ENCODE data around the gene CTNNA1. TPM values are rescaled to one million over a fixed set of nuclear protein-coding genes. Genes with fewer than 3 reads are reported as not detected.

Gene CTNNA1
- total RNA-seq, 1 experiment from 2014 or later, result 1.9 TPM

GRCh38 chr5:138721979-138722378 is 31.2 kb upstream of the CTNNA1 start:
- Histone ChIP-seq H3K27ac (ENCODE audit: low read length) (no peak overlapping the region), H3K9me3 (ENCODE audit: low read length) (no peaks in the 10 kb centered on the region), H3K4me2 (ENCODE audit: low read length) (no peak overlapping the region), H3K27me3 (ENCODE audit: low read length) (no peaks in the 10 kb centered on the region), H3K36me3 (ENCODE audit: low read depth, low read length) (no peaks in the 10 kb centered on the region), H3F3A (ENCODE audit: low read length, unreplicated experiment) (no peaks in the 10 kb centered on the region), H3K9ac (ENCODE audit: low read length) (no peak overlapping the region), H3K4me1 (ENCODE audit: insufficient read depth, low read length) (peaks cover 14% of the 10 kb centered on the region), H3K9me2 (replicated peaks; ENCODE audit: low read length) (no peaks in the 10 kb centered on the region), H3K4me3 (ENCODE audit: low read length) (no peak overlapping the region), H4K20me1 (ENCODE audit: low read length) (no peaks in the 10 kb centered on the region), H3K79me2 (ENCODE audit: low read length) (no peaks in the 10 kb centered on the region), H2AFZ (ENCODE audit: low read length) (no peak overlapping the region)
- no peak for ATAC-seq
- no TSS peak for BruUV-seq (replicated peaks)
- ChIA-PET POLR2A (ENCODE audit: unreplicated experiment) (no interaction called here), CTCF (no interaction called here)
- no peak for DNase-seq
- TF ChIP-seq EZH2 (IDR thresholded peaks at IDR 0.05; ENCODE audit: low read length, unreplicated experiment) (no peak), EZH2phosphoT487 (IDR thresholded peaks at IDR 0.05; ENCODE audit: borderline replicate concordance, low read length) (no peak), CTCF (conservative IDR thresholded peaks at IDR 0.05; ENCODE audit: low read depth, low read length) (no peak)
- intact Hi-C loops (cut with micrococcal nuclease), result no loop called here

- TF ChIP-seq EZH2phosphoT487 (IDR thresholded peaks at IDR 0.05; ENCODE audit: borderline replicate concordance, low read length), result no peak
- TF ChIP-seq CTCF (conservative IDR thresholded peaks at IDR 0.05; ENCODE audit: low read depth, low read length), result no peak
- TF ChIP-seq EZH2 (IDR thresholded peaks at IDR 0.05; ENCODE audit: low read length, unreplicated experiment), result no peak
- no peaks in the 10 kb centered on the region for H3K27me3 ChIP-seq (ENCODE audit: low read length)
- H4K20me1 ChIP-seq (ENCODE audit: low read length), result no peaks in the 10 kb centered on the region
- H3K9me3 ChIP-seq (ENCODE audit: low read length), result no peaks in the 10 kb centered on the region
- CTCF ChIA-PET, result no interaction called here
- H3K4me3 ChIP-seq (ENCODE audit: low read length), result no peak overlapping the region
- BruUV-seq (replicated peaks), result no TSS peak
- intact Hi-C loops (cut with micrococcal nuclease), result no loop called here
- POLR2A ChIA-PET (ENCODE audit: unreplicated experiment), result no interaction called here
- DNase-seq, result no peak
- H3K4me2 ChIP-seq (ENCODE audit: low read length), result no peak overlapping the region
- no peaks in the 10 kb centered on the region for H3F3A ChIP-seq (ENCODE audit: low read length, unreplicated experiment)
- no peak overlapping the region for H3K27ac ChIP-seq (ENCODE audit: low read length)
- H3K79me2 ChIP-seq (ENCODE audit: low read length), result no peaks in the 10 kb centered on the region
- no peak for ATAC-seq
- no peaks in the 10 kb centered on the region for H3K36me3 ChIP-seq (ENCODE audit: low read depth, low read length)
- H3K4me1 ChIP-seq (ENCODE audit: insufficient read depth, low read length), result peaks cover 14% of the 10 kb centered on the region
- H3K9ac ChIP-seq (ENCODE audit: low read length), result no peak overlapping the region
- H2AFZ ChIP-seq (ENCODE audit: low read length), result no peak overlapping the region
- no peaks in the 10 kb centered on the region for H3K9me2 ChIP-seq (replicated peaks; ENCODE audit: low read length)
Measured at GRCh38 chr5:138722544-138723177, 30.6 kb upstream of the CTNNA1 start.

- no peak for TF ChIP-seq CTCF (conservative IDR thresholded peaks at IDR 0.05; ENCODE audit: low read depth, low read length)
- no peak for TF ChIP-seq EZH2 (IDR thresholded peaks at IDR 0.05; ENCODE audit: low read length, unreplicated experiment)
- no peak for TF ChIP-seq EZH2phosphoT487 (IDR thresholded peaks at IDR 0.05; ENCODE audit: borderline replicate concordance, low read length)
- Histone ChIP-seq H4K20me1 (ENCODE audit: low read length) (no peaks in the 10 kb centered on the region), H3K4me1 (ENCODE audit: insufficient read depth, low read length) (peaks cover 14% of the 10 kb centered on the region), H3F3A (ENCODE audit: low read length, unreplicated experiment) (no peaks in the 10 kb centered on the region), H2AFZ (ENCODE audit: low read length) (no peak overlapping the region), H3K4me2 (ENCODE audit: low read length) (peak overlapping the region; percentile 35), H3K79me2 (ENCODE audit: low read length) (no peaks in the 10 kb centered on the region), H3K9me3 (ENCODE audit: low read length) (no peaks in the 10 kb centered on the region), H3K4me3 (ENCODE audit: low read length) (no peak overlapping the region), H3K27ac (ENCODE audit: low read length) (peak overlapping the region; percentile 37), H3K36me3 (ENCODE audit: low read depth, low read length) (no peaks in the 10 kb centered on the region), H3K9ac (ENCODE audit: low read length) (no peak overlapping the region), H3K9me2 (replicated peaks; ENCODE audit: low read length) (no peaks in the 10 kb centered on the region), H3K27me3 (ENCODE audit: low read length) (no peaks in the 10 kb centered on the region)
- ChIA-PET CTCF (interaction anchor here (0.6 kb wide), 1 partner anchor 474 kb away, joined by 3 read pairs; the partner anchor contains the start of gene SIL1), POLR2A (ENCODE audit: unreplicated experiment) (no interaction called here)
- no peak for DNase-seq
- ATAC-seq, result no peak
- BruUV-seq (replicated peaks), result no TSS peak
- intact Hi-C loops (cut with micrococcal nuclease), result loop anchor here (1.0 kb wide), 1 partner anchor 145 kb away; no protein-coding TSS in a partner anchor
Measured at GRCh38 chr5:138724470-138725146, 28.6 kb upstream of the CTNNA1 start.

Data from PC-3 (cell line).